Astrocyte (in vitro differentiated cells and primary cell): Measurements from ENCODE around the gene TLL1.

Experiments
- EZH2 ChIP-seq: IDR thresholded peaks from 2 replicates; pipeline ENCODE4 v1.6.1; 2012; ENCODE audit warnings: mild to moderate bottlenecking, low read length, inconsistent platforms; ENCODE audit not compliant: insufficient read depth
- TF ChIP-seq, protein P1 (sequence below): IDR thresholded peaks from 2 replicates; pipeline ENCODE4 v1.5.1; 2011; ENCODE audit warnings: low read depth, mild to moderate bottlenecking, inconsistent platforms, low read length, moderate library complexity; ENCODE audit not compliant: insufficient read depth

DNA sequence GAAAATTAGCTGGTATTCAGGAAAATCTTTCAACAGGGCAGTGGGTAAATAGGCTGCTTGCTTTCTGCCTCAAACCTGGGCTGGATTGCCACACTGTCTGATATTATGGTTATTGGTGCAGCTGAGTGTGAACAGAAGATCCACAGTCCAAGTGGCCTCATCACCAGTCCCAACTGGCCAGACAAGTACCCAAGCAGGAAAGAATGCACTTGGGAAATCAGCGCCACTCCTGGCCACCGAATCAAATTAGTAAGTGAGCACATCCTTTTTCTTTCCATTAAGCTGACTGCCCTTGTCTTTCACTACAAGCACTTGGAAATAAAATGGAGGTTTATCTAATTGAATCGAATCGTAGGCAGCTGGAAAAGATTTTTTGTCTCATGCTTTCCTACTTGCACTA, 204.7 kb downstream of the TLL1 start:
- TF ChIP-seq EZH2: no peak
- TF ChIP-seq, protein P1, sequence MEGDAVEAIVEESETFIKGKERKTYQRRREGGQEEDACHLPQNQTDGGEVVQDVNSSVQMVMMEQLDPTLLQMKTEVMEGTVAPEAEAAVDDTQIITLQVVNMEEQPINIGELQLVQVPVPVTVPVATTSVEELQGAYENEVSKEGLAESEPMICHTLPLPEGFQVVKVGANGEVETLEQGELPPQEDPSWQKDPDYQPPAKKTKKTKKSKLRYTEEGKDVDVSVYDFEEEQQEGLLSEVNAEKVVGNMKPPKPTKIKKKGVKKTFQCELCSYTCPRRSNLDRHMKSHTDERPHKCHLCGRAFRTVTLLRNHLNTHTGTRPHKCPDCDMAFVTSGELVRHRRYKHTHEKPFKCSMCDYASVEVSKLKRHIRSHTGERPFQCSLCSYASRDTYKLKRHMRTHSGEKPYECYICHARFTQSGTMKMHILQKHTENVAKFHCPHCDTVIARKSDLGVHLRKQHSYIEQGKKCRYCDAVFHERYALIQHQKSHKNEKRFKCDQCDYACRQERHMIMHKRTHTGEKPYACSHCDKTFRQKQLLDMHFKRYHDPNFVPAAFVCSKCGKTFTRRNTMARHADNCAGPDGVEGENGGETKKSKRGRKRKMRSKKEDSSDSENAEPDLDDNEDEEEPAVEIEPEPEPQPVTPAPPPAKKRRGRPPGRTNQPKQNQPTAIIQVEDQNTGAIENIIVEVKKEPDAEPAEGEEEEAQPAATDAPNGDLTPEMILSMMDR: no peak
